ENCODE measurements around the gene SERPINB3.
"Not testable (repeated sequence)": the region's sequence is repeated elsewhere in the genome, so short reads cannot be mapped to it uniquely, and the experiment has no call there.

- TF ChIP-seq, protein P1, sequence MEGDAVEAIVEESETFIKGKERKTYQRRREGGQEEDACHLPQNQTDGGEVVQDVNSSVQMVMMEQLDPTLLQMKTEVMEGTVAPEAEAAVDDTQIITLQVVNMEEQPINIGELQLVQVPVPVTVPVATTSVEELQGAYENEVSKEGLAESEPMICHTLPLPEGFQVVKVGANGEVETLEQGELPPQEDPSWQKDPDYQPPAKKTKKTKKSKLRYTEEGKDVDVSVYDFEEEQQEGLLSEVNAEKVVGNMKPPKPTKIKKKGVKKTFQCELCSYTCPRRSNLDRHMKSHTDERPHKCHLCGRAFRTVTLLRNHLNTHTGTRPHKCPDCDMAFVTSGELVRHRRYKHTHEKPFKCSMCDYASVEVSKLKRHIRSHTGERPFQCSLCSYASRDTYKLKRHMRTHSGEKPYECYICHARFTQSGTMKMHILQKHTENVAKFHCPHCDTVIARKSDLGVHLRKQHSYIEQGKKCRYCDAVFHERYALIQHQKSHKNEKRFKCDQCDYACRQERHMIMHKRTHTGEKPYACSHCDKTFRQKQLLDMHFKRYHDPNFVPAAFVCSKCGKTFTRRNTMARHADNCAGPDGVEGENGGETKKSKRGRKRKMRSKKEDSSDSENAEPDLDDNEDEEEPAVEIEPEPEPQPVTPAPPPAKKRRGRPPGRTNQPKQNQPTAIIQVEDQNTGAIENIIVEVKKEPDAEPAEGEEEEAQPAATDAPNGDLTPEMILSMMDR (IDR thresholded peaks at IDR 0.05; ENCODE audit: low read length) = not testable (repeated sequence)
- TF ChIP-seq EZH2 (IDR thresholded peaks at IDR 0.05; ENCODE audit: borderline replicate concordance, low read length) = not testable (repeated sequence)
Observed at GRCh38 chr18:63661750-63662149, at the start of gene SERPINB3.

Data from OCI-LY1 (cell line).